Activated effector memory CD4-positive, alpha-beta T cell treated with anti-CD3 and anti-CD28 coated beads, Interleukin-2, amount 50 U/mL, for 16 hours (primary cell): Measurements from ENCODE around the gene NPTX1.
"Not testable (repeated sequence)": the region's sequence is repeated elsewhere in the genome, so short reads cannot be mapped to it uniquely, and the experiment has no call there.

Experiments
- DNase-seq: peaks from one replicate; pipeline ENCODE4 v3.0.0-alpha.2; 2020

Gene NPTX1, protein sequence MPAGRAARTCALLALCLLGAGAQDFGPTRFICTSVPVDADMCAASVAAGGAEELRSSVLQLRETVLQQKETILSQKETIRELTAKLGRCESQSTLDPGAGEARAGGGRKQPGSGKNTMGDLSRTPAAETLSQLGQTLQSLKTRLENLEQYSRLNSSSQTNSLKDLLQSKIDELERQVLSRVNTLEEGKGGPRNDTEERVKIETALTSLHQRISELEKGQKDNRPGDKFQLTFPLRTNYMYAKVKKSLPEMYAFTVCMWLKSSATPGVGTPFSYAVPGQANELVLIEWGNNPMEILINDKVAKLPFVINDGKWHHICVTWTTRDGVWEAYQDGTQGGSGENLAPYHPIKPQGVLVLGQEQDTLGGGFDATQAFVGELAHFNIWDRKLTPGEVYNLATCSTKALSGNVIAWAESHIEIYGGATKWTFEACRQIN

DNA sequence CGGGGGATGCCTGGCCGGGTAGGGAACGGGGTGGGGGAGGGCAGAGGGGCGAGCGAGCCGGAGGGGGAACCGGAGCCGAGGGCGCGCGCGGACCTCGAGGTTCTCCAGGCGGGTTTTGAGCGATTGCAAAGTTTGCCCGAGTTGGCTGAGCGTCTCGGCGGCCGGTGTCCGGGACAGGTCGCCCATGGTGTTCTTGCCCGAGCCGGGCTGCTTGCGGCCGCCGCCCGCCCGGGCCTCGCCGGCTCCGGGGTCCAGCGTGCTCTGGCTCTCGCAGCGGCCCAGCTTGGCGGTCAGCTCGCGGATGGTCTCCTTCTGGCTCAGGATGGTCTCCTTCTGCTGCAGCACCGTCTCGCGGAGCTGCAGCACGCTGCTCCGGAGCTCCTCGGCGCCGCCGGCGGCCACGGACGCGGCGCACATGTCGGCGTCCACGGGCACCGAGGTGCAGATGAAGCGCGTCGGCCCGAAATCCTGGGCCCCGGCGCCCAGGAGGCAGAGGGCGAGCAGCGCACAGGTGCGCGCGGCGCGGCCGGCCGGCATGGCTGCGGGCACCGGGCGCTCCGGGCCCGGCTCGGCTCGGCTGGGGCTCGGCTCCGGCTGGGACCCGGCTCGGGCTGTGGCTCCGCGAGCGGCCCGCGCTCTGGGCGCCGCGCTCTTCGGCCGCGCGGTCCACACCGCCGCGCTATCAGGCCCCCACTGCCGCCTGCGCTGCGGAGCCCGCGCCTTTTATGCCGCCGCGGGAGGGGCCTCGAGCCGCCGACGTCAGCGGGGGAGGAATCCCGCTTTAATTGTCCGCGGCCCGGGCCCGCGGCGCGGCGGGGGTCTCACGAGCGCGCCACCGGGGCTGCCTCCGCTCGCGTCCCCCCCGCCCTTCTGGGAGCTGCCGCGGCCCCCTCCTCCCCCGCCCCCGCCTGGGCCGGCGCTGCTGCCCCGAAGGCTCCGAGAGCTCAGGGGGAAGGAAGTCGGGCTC, at the start of gene NPTX1:
TSS of gene NPTX1 (minus strand) at position 698 of the 967 bp plus-strand sequence. CDS start at position 537, 161 bp downstream.
- peak; percentile 68 for DNase-seq

DNA sequence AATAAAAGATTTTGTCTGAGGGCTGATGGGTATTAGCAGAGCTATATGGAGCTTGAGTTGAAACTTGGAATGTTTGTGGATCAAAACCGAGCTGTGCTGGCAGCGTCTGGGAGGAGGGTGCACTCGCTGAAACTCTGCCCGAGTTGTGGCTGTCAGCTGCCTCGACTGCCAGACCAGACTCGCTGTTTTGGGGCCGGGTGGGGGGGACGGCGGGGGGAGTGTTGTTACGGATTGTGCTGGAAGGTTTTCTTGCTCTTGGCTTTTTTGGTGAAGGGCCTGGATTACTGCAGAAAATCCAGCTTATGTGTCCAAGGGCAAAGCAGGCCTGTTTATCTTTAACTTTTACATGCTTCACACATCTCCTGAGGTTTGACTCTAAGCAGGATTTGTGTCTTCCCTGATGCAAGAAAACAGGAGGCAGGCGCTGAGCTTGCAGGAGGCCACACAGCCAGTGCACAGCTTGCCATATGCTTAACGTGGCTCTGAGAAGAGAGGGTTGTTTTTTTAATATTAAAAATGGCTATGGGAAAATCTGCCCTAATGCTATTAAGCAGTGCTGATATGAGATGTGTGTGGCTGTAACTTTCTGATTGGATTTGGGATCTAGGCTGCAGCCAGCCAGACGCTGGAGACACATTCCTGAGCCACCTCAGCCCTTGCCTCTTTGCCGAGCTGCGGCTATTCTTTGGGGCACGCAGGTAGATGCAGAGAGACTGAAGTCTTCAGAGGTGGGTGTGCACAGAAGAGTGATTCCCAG, 47.7 kb upstream of the NPTX1 start:
- no peak for DNase-seq

DNA sequence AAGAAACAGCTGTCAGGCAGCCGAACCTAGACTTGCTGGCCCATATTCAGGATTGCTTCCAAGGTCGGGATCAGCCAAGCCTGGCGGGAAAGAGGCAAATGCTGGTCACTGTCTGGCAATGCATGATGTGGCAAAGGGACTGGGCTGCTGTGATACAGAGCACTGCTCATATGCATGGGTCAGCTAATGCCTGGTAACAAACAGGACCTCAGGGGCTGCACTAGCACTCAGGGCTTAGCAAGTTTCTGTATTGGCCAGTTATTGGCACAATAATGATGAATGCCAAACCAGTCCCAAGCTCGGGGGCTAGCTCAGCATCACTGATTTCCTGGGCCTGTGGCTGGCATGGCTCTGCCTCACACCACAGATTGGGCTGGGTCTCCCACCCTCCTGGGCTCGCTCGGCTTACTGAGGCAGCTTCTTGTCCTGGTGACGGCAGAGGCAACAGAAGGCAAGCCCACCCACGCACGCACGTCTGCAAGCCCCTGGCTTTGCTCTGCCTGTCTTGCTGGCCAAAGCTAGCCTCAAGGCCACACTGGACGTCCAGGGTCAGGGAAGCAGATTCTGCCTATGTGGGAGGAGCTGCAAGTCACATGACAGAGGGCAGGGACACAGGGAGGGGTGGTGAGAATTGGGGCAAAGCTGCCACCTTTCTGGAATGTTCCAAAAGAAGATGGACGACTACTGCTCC, 46.8 kb upstream of the NPTX1 start:
- no peak for DNase-seq

DNA sequence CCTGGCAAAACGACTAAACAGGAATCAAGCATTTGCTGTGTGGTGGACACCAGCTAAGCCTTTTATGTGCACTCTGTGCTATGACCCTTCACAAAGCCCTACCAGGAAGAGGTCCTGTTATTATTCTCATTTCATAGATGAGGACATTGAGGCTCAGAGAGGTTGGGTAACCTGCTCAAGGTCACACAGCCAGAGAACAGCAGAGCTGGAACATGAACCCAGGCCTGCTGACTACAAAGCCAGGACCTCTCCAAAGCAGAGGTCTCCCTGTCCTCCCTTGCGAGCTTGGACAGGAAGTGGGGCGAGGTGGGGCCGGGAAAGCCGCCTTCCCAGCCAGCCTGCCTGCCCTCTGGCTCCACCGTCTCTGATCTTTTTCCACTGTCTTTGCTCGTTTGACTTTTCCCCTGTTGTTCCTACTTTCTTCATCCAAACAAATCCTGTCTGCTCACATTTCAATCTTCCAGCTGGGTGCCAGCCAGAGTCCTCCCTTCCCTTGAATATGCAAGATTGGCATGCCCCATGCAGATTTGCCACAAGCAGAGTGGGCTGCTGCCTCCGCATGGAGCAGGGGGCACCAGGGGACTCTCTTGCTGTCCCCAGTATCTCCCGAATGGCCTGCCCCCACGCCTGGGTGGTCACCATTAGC, 44.5 kb upstream of the NPTX1 start:
- DNase-seq, result no peak

DNA sequence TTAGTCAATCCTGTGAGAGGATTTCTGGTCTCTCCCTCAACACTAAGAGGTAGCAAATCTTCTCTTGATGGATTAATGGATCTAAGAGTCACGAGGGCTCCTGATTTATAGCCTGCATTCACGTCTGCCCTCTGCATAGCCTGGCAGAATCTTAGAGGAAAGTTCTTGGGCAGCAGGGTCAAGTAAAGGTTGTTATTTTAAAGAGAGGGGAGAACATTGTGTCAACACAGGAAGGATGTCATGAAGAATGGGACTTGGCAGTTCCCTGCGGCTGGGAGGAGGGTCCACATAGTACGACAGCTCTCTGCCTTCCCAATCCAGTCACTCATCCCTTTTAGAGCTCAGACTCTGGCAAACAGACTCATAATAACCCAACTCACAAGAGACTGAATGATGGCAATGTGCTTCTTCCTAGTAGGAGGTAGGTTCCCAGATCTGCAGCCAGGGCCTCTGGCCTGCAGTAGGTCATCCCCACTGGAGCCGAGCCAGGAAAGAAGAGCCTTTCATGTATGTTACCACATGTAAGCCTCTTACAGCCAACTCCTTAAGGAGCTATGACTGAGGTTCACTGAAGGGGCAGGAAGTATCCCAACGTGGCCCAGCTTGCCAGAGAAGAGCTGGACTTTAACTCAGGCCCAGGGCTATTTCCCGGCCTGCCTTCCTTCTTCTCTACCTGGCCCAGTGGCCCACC, 42.8 kb upstream of the NPTX1 start:
- DNase-seq, result no peak

DNA sequence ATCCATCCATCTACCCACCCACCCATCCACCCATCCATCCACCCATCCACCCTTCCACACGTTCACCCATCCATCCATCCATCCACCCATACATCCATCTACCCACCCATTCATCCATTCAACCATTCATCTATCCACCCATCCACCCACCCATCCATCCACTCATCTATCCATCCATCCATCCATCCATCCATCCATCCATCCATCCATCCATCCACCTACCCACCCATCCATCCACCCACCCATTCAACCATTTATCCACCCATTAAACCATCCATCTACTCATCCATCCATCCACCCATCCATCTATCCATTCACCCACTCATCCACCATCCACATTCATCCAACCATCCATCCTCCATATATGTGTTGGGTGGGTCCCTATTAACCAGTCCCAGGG, 42.0 kb upstream of the NPTX1 start:
- DNase-seq, result no peak

DNA sequence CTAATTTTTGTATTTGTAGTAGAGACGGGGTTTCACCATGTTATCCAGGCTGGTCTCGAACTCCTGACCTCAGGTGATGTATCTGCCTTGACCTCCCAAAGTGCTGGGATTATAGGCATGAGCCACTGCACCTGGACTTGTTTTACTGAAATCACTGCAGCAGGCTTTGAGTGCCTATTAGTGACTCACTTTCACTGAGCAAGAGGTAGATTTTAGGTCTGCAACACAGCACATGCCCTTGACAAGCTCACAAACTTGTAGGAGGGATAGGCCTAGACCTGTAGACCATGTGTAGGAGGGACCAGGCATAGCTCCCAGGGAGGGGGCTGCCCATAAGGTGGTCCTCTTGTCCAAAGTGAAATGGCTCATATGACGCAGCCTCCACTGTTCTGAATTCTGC, 41.2 kb upstream of the NPTX1 start:
- no peak for DNase-seq

DNA sequence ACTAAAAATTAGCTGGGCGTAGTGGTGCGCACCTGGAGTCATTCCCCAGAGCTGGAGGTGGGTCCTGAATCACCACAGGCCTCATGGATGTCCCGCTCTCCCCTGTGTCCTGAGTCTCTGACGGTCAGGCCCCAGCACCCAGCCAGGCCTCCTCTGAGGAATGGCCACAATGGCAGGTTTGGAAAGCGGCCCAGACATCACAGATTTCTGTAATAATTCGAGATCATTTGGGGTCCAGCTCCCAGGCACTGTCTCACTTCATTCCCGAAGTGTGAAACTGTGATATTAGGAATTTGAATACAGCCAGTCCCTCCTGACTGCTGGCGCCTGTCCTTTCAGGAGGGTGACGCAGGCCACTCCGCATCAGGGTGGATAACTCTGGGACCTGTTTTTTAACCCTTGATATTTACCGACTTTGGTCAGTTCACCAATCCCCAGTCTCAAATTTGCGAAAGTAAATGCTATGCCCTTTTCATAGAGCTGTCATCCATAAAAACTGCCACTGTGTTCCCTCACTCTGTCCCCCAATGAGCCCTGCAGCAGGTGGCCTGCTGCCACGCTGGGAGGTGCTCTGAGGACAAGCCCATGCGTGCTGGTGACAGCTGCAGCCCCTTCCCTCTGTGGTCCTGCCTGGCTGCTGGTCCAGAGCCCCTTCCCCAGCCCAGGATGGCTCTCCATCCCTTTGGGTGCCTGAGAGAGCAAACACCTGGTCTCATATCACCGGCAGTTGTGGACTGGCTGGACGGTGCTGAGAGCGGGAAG, 39.9 kb upstream of the NPTX1 start:
- no peak for DNase-seq

DNA sequence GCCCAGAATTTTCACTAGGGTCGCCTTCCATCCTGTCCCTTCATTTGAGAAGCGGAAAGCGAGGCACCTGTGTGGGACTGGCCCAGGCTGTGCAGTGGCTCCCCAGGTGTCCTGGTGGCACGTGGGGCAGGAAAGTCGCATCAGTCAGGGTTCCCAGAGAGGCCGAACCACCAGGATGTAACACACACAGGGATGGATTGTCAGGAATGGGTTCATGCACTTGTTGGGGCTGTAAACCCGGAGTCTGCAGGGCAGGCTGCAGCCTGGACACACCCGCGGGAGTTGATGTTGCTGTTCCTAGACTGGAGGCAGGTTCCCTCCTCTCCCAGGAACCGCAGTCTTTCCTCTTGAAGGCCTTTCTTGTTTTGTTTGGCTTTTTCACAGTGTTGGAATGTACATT, 37.5 kb upstream of the NPTX1 start:
- DNase-seq, result no peak

DNA sequence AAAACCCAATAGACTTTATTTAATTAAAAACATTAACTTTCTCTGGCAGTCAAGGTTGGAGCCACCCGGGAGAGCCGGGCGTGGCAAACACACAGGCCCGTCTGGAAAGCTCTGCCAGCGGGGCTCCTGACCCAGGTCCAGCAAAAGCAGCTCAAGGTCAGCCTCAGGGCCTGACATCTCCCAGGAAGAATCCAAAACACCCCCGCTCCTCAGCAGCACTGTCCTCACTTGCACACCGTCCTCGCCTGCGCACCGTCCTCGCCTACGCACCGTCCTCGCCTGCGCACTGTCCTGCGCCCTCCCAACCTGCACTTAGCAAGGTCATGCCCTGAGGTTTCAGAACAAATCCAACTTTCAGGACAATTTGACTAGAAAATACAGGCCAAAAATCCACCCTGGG, 36.8 kb upstream of the NPTX1 start:
- DNase-seq, result no peak

DNA sequence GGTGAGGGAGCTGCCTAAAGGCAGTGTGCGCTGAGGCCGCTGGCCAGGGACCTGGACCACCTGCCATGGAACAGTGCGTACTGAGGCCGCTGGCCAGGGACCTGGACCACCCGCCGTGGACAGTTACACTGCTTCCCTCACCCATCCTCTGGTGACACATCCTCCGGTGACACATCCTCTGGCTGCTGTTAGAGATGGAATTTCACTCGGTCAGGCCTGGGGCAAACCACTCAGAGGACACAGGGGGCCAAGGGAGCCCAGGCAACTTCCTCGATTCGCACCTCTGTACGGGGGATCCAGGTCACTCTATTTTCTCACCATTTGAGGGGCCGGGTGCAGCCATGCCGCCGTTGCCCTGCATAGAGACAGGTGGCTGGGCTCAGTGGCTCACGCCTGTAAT, 35.8 kb upstream of the NPTX1 start:
- no peak for DNase-seq

DNA sequence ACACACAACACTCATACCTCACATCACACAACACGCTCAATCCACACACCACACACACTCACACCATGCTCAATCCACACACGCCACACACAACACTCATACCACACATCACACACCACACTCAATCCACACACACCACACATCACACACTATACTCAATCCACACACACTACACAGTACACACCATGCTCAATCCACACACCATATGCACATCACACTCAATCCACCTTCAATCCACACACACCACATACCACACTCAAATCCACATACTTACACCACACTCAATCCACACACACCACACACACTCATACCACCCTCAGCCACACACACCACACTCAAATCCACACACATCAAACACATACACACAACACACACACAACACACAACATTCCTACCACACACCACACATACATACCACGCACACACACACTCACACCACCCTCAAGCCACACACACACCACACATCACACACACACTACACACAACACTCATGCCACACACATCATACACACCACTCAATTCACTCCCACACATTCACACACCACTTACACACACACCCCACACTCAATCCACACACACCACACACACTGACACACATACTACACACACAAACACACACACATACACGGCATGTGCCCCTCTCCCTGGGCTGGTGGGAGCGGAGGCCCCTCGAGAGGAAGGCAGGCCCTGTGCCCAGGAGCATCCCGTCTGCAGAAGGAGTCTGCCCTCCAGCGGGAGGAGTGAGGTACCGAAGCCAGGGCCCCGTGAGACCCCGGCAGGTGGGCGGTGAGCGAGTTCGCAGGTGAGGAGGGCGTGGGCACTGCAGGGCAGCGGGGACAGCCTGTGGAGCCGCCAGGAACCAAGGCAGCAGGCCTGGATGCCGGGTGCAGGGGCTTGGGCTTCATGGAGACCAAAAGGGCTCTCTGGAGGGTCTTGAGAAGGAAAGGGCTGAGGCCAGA, 35.1 kb upstream of the NPTX1 start:
- no peak for DNase-seq

DNA sequence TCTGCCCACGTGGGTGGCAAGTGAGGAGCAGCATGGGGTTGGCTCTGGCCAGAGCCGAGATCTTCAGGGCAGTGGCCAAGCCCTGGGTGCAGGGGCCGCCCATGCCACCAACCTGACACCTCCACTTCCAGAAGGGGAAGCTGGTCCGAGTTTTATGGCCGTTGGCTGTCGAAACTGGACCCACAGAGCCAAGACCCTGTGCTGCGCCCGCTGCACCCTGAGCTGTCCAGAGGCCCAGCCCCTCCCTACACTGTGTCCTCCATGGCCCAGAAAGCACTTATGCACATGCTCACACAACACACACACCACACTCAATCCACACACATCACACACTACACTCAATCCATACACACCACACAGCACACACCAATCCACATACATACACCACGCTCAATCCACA, 34.4 kb upstream of the NPTX1 start:
- DNase-seq, result no peak

DNA sequence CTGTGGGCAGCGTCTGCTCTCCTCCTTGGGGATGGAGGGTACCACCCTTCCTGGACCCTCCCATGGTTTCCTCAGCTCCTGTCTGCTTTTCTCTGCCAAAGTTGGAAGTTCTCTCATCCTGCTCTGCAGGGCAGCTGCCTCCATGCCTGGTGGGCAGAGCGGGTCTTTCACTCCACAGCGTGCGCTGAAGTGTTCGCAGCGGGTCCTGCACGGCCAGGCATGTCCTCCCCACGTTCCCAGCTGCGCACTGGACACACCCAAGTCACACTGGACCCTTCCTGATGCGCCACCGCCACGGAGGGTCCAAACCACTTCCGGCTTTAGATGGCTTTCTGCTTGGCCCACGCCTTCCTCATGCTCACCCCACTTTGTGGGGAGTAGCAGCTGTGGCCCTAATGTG, 33.7 kb upstream of the NPTX1 start:
- no peak for DNase-seq

DNA sequence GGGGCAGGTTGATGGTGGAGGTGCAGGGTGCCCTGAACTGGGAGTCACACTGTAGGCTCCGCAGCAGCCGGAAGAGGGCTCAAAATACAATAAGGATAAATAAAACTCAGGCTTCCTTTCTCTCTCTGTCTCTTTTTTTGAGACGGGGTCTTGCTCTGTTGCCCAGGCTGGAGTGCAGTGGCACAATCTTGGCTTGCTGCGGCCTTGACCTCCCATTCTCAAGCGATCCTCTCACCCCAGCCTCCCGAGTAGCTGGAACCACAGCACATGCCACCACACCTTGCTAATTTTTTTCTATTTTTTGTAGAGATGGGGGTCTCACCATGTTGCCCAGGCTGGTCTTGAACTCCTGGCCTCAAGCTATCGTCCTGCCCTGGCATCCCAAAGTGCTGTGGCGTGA, 32.9 kb upstream of the NPTX1 start:
- no peak for DNase-seq

DNA sequence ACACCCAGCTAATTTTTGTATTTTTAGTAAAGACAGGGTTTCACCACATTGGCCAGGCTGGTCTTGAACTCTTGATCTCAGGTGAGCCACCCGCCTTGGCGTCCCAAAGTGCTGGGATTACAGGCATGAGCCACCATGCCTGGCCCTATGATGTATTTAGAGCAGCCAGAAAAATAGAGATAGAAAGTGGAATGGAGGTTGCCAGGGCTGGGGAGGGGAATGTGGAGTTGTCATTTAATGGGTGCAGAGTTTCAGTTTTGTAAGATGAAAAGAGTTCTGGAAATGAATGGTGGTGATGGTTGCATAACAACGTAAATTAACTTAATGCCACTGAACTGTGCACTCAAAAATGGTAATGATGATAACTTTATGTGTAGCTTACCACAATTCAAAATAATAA, 31.6 kb upstream of the NPTX1 start:
- no peak for DNase-seq

DNA sequence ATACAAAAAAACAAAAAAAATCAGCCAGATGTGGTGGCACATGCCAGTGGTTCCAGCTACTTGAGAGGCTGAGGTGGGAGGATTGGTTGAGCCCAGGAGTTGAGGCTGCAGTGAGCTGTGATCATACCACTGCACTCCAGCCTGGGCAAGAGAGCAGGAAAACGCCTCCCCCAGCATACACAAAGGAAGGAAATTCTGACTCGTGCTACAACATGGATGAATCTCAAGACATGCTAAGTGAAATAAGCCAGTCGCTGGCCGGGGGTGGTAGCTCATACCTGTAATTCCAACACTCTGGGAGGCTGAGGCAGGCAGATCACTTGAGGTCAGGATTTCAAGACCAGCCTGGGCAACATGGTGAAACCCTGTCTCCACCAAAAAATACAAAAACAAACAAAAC, 30.8 kb upstream of the NPTX1 start:
- not testable (repeated sequence) for DNase-seq

DNA sequence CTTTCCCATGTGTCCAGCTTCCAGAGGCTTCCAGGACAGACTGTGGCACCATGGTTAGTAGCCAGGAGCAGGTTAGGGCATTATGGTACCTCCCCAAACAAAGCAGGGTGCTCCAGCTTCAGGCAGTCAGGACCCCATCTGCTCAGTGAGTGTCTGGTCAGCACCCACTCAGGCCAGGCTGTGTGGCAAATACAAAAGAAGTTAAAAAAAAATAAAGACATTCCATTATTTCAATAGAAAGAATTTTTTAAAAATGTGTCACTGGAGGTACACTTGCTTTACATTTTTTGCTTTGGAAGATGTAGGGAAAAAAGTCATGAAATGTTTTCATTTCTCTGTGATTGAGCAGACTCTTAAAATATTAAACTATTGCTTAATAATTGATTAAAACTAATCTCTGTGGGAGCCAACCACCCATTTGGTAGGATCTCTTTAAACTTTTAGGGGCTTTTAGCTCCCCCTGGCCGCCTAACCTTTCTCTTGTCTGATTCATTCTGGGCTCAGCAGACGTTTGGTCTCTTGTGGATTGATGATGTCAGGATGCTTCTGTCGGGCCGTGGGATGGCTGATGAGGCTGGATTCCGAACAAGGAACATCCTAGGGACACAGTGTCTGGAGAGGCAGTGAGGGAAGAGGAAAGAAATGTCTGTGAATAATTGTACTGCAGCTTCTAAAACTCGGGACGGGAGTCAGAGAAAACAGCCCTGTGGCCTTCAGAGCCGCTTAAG, 28.4 kb upstream of the NPTX1 start:
- no peak for DNase-seq

DNA sequence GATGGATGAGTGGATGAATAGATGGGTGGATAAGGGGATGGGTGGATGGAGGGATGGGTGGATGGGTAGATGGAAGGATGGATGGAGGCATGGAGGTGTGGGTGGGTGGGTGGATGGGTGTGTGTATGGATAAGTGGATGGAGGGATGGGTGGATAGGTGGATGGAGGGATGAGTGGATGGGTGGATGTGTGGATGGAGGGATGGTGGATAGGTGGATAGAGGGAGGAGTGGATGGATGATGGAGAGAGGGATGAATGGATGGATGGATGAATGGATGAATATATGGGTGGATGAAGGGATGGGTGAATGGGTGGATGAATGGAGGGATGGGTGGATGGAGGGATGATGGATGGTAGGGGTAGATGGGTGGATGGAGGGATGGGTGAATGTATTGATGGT, 27.5 kb upstream of the NPTX1 start:
- no peak for DNase-seq
